Stromal cell of bone marrow (primary cell): Measurements from ENCODE around the gene TBXAS1.
A peak's percentile ranks its signal among the peaks of the same experiment; 100 is the strongest.

Experiments used
- DNase-seq: peaks from one replicate; pipeline ENCODE4 v3.0.0-alpha.2; 2012; ENCODE audit warnings: low read depth

TBXAS1 gene

DNA sequence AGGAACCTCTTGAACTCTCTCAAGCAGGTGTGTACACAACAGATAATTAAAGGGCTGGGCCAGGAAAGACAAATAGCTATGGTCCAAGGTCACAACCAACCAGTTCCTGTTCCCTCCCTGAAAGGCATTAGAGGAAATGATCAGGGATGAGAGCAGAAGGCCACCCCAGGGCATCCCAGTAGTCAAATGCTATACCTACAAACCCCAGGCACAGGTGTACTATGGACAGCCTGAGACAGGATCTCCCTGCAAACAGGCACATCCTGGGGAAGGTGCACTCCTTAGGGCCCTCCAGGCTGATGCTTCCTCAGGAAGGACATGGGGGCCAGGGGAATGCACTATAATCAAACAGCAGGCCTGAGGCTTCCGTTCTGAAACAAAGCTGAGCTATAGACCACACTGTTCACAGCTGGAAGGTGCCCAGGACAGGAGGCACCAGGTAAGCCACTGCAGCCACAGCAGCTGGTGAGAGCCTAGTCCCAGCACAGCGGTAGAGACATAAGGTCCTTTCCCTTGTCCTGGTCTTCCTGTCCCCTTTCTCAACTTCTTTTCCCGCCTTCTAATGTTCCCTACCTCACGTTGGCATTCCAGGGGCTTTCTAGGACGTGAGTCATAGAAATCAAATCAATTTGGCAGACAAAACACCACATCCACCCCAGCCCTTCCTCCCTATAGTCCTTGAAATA, 220.4 kb downstream of the TBXAS1 start:
- no peak for DNase-seq

DNA sequence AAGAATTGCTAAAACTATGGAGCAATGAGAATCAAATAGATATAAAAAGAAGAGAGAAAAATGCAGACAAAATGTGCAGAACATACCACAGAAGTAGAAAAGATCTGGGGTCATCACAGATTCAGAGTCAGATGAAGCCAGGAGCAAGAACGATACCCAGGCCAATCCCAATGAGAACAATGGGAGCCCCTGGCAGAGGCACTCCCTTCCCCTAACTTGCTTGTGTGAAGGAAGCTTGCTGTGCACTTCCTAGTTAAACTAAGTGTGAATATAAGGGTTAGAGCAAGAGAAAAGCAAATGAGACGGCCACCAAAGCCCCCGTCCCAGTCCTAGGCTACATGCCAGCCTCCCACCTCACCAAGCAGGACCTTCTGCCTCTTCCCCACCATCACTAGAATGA, 221.0 kb downstream of the TBXAS1 start:
- DNase-seq: no peak

DNA sequence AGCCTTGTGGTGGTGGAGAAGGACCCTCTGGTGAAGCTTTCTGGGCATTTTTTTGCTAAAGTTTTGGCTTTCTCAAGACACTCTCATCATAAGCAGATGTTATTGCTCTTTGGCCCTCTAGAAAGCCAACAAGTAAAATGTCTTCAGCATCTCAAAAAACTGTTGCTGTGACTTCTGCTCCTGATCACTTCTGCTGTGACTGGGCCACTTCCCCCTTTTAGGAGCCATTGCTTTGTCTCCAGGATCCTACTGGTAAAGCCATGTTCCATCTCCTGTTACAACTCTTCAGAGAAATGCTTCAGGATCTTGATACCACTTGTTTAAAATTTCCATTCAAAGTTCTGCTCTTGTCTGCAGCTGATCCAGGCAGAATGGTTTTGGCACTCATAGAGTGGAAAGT, 222.8 kb downstream of the TBXAS1 start:
- DNase-seq: no peak

DNA sequence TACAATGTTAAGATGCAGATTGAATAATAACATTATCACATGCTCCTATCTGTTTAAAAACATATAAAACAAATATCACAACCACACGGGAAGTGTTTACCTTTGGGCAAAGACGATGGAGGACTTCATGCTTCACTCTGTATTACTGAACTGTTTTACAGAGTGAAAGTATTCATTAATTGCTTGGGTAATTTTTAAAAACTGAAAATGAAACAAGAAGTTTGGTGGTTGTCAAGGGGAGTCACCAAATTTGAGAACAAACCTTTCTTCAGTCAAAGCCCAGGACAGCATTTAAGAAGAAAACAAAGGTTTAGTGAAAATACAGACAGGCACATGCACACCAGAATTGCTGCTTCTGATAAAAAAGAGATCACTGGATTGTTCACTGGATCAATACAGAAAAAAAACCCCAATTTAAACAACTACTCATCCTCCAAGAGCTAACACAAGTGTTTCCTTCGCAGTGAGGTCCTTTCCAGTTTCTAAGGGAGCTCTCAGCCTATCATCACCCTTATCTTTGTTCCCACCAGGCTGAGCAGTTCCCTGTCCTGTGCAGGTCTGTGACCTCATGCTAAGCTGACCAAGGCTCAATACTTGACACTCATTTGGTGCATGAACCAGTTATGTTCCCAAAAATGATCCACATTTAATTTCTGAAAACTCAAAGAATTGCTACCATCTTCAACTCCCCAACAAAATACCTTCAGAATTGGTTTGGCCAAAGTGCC, 224.9 kb downstream of the TBXAS1 start:
- DNase-seq: no peak

DNA sequence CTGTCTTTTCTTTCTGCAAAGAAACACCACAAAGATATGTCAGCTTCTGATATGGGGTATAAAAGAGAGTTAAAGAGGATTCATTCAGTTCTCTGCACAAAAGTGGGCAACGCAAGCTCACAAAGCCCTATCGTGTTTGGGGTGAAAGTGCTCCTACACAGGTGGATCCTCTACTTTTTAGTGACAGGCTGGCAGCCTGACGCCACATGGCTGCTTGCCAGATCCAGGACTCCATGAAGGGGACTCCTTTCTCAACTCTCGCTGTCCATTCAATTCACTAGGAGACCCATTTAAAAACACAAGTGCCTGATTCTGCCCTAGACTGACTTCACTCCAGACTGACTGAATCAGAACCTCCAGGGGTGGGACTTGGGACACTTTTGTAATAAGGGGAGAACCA, 225.7 kb downstream of the TBXAS1 start:
- DNase-seq: no peak

DNA sequence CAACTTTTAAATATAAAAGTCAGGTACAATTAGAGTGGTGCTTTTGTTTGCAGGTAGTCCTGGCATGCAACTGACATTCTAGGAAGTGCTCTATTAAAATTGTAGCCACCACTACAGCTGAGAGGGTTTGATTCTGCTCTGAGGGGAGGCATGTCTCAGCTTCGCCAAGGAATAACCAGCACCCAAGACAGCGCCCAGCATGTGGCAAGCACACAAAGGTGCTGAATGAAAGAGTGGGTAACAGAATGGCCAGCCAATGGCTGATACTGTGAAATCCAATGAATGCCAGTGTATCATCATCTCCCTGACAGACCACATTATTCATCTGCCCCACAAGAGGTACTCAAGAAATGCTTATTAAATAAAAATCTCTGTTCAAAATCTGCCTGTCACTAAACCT, 226.8 kb downstream of the TBXAS1 start:
- DNase-seq: no peak

DNA sequence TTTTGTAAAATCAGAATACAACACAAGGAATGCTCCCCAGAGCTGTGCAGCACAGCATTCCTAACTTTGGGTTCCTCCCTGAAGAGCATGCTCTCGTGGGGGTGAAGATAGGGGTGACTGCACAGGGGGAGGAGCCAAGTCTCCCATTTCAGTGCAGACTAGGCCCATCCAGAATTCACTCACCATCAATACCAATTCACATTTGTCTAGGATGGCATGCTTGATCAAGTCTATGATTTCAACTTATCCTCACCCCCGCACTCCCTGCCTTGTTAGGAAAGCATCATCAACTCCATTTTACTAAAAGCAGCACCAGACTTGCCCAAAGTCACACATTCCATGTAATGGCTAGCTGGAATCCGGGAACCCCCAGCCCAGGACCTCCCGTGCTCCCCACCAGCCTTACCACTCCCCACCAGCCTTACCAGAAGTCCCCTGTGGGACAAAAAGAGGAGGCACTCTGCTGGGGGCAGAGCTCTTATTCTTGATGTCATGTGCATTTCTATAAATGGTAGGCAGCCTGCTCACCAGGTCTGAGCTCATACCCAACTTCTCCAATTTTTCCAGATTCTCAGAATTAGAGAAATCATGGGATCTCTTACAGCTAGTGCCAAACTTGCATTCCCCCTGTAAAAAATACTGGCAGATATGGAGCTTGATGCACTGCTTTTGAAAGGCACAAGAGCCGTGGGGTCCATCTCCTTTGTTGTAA, 227.5 kb downstream of the TBXAS1 start:
- no peak for DNase-seq

DNA sequence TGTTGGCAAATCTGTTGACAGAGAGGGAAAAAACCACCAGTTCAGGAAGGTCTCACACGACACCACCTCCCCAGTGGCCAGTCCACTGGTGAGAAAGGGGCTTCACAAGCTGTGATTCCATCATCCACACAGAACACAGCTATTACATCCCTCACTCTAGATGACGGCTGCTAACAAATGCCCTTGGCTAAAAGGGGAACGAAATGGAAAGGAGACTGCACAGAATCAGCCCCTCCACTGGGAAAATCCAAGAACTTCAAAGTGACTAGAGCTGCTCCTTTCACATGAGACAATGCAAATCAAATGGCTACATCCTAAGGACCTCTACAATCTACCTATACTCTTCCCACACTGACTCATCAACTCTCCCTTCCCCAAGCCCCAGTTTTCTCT, 228.1 kb downstream of the TBXAS1 start:
- no peak for DNase-seq

DNA sequence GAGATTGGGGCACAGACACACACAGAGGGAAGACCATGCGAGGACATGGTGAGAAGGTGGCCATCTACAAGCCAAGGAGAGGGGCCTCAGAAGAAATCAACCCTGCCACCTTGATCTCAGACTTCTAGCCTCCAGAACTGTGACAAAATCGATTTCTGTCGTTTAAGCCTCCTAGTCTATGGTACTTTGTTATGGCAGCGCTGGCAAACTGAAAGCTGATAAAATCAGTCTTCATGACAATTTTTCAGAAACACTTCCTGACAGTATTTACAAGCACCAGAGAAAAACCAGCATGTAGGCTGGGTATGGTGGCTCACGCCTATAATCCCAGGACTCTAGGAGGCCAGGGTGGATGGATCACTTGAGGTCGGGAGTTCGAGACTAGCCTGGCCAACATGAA, 229.5 kb downstream of the TBXAS1 start:
- DNase-seq: no peak

DNA sequence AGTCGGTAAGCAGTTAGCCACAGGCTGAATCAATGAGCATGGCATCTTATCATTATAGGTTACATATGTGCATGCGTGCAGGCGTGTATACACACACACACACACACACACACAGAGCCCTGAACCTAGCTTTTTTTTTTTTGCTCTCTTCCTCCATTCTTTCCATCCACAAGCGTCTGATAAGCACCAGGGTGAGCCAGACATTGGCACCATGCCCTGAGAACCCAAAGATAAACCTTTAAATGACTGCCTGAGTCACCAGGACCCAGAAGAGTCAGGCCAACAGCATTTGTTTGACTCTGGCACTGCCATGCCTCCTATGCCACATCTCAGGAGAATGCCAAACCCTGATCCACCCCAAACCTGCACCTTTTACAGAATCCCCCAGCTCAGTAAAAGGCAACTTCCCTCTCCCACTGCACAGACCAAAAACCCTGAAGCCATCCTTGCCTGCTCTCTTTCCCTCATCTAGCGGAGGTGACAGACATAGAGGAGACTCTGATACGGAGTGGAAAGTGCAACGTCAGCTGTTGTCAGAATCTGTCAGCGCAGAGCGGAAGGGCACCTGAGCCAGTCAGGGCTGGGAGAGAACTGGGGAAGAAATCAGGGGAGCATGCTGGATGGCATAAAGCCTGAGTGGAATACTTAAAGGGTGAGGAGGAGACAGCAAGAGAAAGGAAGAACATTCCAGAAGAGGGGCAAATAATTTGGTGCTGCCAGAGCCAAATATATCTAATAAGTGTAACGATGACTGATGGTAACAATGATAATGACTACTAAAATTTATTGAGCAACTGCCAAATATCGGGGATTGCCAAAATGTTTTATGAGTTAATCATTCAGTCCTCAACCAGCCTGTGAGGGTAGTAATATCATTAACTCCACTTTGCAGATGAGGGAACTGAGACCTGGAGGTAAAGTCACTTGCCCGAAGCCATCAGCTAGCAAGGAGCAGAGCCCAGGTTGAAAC, 230.5 kb downstream of the TBXAS1 start:
- peak; percentile 75 for DNase-seq

DNA sequence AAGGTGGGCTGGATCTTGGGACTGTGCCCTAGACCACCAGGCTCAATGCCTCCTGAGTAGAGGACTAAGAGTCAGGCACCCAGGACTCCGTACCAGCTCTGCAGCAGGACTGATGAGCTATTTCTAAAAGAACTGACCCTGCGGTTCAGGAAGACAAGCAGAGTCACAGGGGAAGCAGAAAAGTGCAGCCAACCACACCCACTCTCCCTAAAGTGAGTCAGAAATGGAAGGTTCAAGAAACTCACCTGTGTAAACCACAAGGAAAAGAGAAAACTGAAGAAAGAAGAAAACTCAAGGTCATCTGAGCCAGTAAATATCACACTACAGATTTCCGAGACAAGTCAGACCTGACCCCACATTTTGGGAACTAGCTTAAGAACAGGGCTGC, 231.2 kb downstream of the TBXAS1 start:
- DNase-seq: no peak

DNA sequence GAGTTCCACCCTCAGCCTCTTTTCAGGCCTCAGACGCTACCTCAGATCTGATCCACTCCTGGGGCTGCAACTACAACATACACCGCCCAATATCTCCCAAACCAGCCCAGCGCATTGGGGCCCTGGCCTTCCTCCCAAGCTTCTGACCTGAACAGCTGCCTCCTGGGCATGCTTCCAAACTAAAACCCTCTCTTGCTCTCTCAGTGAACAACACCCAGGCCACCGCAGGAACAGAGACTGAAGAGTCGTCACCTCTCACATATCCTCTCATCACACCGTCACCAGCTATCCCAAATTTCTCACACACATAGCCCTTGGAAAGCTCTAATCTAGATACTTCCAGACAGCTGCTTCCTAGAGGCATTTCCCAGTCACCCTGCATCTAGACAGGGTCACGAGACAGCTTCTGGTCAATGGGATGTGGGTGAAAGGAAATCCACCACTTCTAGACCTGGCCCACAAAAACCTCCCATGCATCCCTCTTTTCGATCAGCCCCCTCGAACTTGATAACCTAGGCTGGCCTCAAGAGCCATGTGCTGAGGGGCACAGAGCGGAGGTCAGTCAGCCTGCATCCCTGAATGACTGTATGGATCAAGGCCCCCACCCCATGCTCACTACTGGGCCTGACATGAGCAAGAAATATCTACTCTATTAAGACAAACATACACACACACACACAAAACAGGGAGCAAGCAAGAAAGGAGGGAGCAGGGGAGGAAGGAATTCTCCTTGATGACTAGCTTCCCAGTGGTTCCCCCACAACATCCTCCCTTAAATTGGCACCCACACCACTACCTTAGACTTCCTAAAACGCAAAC, 231.9 kb downstream of the TBXAS1 start:
- no peak for DNase-seq

DNA sequence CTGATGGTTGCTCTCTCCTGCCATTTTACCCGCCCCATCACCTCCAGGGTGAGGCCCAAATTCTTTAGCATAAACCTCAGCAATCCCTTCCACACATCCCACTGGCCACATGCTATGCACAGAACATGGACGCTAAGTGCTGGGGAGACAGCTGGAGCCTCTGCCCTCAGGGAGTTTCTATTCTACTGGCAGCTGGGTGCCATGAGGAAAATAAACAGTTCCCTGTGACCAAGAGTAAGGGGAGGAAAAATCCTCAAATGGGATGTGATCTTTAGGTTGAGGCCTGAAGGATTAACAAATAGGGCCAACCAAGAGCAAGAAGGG, 232.5 kb downstream of the TBXAS1 start:
- no peak for DNase-seq

DNA sequence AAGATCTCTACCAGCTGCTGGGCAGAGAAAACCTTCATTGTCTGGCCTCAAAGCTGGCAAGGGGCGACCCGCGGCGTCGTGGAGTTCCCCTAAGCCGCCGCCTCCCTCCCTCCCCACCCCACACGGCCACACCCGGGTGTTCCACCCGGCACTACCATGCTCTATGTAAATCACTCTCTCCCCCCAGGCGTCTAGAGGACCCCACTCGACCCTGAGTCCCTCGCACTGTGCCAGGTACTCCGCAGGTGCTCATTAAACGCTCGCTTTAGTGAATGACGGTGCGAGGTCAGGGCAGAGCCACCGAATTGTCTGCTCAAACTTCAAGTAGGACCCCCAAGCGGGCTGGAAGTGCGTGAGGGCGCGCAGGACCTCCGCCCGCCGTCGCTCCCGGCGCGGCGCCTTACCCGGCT, 233.1 kb downstream of the TBXAS1 start:
- no peak for DNase-seq

DNA sequence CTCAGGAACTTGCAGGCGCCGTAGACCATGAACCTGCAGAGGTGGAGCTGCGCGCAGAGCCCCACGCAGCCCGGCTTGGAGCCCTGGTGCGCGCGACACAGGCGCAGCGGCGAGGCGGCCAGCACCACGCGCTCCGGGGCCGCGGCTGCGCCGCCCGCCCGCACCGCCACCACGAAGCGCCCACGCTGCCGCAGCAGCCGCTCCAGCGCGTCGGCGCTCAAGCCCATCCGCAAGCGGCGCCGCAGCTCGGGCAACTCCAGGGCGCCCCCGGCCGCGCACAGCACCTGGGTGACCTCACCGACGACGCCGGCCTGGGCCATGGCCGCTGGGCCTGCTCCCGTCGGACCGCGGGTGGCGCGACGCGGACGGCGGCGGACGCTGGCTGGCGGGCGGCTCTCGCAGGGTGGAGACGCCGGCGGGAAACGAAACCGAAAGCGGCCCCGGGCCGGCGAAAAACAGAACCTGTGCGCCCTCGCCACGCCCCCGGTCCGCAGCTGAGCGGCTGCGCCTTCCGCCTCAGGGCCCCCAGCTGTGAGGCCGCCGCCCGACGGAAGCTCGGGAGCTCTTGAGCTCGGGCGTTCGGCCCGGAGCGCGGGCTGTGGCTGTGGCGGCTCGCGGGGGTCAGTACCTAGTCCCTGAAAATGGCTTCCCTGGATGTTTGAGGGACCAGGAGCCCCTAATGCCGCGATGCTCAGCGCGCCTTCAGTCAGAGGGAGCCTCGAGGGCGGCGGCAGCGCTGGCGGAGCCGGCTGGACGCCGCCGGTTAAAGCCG, 233.7 kb downstream of the TBXAS1 start, which contains the start of gene PARP12:
Gene PARP12, minus strand, starts transcription at position 424 of the 772 bp plus-strand sequence. Its CDS starts 104 bp downstream, at position 320.
- DNase-seq: peak; percentile 61

DNA sequence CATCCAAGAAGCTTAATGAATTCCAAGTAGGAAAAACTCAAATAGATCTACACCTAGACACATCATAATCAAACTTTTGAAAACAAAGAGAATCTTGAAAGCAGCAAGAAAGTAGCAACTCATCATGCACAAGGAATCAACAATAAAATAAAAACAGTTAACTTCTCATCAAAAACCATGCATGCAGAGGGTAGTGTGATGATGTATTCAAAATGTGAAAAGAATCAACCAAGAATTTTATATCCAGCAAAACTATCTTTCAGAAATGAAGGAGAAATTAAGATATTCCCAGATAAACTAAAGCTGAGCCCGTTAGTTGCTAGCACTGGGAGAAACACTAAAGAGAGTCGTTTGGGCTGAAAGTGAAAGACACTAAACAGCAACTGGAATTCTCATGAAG, 238.0 kb downstream of the TBXAS1 start:
- no peak for DNase-seq

DNA sequence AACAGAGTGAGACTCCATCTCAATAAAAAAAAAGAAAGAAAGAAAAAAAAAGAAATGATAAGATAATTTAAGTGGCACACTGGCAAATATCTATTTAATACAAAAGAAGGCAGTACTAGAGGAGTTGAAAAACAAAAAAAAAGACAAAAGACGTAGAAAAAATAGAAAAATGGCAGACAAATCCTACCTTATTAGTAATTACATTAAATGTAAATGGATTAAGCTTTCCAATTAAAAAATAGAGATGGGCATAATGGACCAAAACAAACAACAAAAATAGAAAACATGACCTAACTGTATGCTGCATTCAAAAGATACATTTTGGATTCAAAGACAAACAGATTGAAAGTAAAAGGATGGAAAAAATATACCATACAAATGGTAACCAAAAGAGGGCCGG, 239.0 kb downstream of the TBXAS1 start:
- no peak for DNase-seq

DNA sequence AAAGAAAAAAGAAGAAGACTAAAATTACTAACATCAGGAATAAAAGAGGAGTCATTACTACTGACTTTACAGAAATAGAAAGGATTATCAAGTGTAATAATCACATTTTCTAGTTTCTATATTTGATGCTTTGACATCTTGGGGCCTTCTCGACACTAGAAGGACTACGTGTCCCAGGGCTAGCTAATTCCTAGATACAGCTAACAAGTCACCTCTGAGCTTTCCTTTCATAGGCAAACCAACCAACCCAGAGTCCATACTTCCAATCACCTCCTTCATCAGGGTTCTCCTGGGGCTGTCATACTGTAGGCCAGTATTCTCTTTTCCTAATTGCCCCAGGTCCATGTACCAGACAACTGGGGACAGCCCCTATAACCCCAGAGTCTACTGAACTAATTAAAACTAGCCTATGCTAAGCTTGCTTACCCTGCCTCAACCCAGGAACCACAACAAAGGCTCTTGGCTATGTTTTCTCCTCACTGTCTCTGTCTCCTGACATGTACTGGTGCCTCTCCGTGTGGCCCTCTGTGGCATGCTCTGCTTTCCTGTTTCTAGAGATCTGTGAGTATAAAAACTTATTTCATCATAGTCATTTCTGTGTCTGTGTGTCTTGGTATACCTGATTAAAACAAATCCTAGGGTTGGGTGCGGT, 240.4 kb downstream of the TBXAS1 start:
- DNase-seq: no peak
